Neuron (in vitro differentiated cells): ENCODE data around the gene PPIP5K2.
"Not testable (repeated sequence)": the region's sequence is repeated elsewhere in the genome, so short reads cannot be mapped to it uniquely, and the experiment has no call there.

Experiments used
- H2AFZ ChIP-seq: one replicate; pipeline ENCODE4 v1.6.1; 2013; ENCODE audit warnings: low read depth, mild to moderate bottlenecking, inconsistent platforms, low read length, moderate library complexity
- H3K27me3 ChIP-seq: one replicate; pipeline ENCODE4 v1.6.1; 2013; ENCODE audit warnings: low read length; ENCODE audit not compliant: insufficient read depth
- H3K36me3 ChIP-seq: one replicate; pipeline ENCODE4 v1.6.1; 2013; ENCODE audit warnings: low read length; ENCODE audit not compliant: insufficient read depth
- H3K4me1 ChIP-seq: one replicate; pipeline ENCODE4 v1.6.1; 2013; ENCODE audit warnings: low read length; ENCODE audit not compliant: insufficient read depth
- H3K4me3 ChIP-seq: 2 replicates; pipeline ENCODE4 v1.5.1; 2013; ENCODE audit warnings: mild to moderate bottlenecking, low read length, moderate library complexity
- H3K9me3 ChIP-seq: one replicate; pipeline ENCODE4 v1.6.1; 2013; ENCODE audit warnings: low read length

The PPIP5K2 gene

DNA sequence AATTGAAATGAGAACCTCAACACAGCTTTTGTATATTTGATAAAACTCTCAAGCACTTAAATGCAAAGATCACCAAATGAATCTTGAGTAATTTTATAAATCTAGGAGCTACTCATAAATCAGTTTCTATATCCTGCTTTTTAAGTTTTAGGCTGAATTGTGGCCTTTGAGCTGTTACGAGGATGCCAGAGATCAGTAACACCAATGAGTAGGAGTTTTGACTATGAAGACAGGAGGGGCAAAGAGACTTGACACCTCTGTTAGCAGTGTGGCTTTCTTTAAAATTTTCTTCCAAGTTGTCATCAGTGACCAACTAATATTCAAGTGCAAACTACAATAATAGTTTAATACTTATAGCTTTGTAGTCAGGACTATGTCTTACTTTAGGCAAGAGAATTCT lies 12.6 kb downstream of the PPIP5K2 start:
- H3K4me3 ChIP-seq, result no peak overlapping the region
- H3K9me3 ChIP-seq, result peaks cover 2% of the 10 kb centered on the region
- no peaks in the 10 kb centered on the region for H3K4me1 ChIP-seq
- no peaks in the 10 kb centered on the region for H3K27me3 ChIP-seq
- H3K36me3 ChIP-seq, result peaks cover 24% of the 10 kb centered on the region
- no peak overlapping the region for H2AFZ ChIP-seq

DNA sequence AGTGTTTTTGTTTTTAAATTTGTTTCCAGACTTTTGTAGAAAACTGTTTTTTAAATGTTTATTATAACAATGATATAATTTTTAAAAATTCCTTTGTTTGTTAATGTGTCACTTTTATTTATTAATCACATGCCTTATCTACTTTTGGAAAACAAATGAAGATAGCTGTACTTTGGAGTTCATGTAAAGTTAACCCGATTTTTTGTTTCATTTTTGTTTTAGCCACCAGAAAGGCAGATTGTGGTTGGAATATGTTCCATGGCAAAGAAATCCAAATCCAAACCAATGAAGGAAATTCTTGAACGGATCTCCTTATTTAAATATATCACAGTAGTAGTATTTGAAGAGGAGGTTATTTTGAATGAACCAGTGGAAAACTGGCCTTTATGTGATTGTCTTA lies 13.1 kb downstream of the PPIP5K2 start:
- Histone ChIP-seq H3K4me1 (no peaks in the 10 kb centered on the region), H3K36me3 (peaks cover 24% of the 10 kb centered on the region), H3K4me3 (no peak overlapping the region), H3K9me3 (peaks cover 2% of the 10 kb centered on the region), H3K27me3 (no peaks in the 10 kb centered on the region), H2AFZ (no peak overlapping the region)

DNA sequence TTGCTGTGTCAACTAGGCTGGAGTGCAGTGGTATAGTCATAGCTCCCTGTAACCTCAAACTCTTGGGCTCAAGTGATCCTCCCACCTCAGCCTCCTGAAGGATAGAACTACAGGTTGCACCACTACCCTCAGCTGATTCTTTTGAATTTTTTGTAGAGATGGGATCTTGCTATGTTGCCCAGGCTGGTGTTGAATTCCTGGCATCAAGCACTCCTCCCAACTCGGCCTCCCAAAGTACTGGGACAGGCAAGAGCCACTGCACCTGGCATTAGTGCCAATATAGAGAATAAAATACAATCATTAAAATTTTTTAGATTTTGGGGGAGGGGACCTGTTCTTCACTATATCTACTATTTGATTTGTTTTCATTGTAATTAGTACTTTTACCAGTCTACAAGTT lies 15.4 kb downstream of the PPIP5K2 start:
- Histone ChIP-seq H3K4me1 (no peaks in the 10 kb centered on the region), H2AFZ (no peak overlapping the region), H3K9me3 (peaks cover 4% of the 10 kb centered on the region), H3K36me3 (peaks cover 29% of the 10 kb centered on the region), H3K27me3 (no peaks in the 10 kb centered on the region), H3K4me3 (no peak overlapping the region)

GRCh38 chr5:103138202-103138690 lies 18.1 kb downstream of the PPIP5K2 start:
- H3K9me3 ChIP-seq, result peaks cover 4% of the 10 kb centered on the region
- H2AFZ ChIP-seq, result no peak overlapping the region
- H3K27me3 ChIP-seq, result no peaks in the 10 kb centered on the region
- no peak overlapping the region for H3K4me3 ChIP-seq
- no peaks in the 10 kb centered on the region for H3K4me1 ChIP-seq
- H3K36me3 ChIP-seq, result peaks cover 30% of the 10 kb centered on the region

DNA sequence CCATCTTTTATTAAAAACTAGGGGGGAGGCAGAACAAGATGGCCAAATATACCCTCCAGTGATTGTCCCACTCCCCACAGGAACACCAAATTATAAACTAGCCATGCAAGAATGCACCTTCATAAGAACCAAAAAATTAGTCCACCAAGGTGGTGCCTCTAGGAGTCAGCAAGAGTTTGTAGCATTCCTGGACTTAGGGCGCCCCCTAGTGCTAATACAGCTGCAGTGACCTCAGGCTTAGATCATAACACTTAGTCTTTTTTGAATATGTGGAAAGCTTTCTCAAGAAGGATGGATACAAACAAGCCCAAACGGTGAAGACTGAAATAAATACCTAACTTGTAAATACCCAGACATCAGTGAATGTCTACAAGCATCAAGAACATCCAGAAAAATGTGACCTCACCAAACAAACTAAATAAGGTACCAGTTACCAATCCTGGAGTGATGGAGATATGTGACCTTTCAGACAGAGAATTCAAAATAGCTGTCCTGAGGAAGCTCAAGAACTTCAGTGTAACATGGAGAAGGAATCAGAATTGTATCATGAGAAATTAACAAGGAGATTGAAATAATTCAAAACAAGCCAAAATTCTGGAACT lies 19.3 kb downstream of the PPIP5K2 start:
- Histone ChIP-seq H3K36me3 (peaks cover 26% of the 10 kb centered on the region), H3K9me3 (peaks cover 4% of the 10 kb centered on the region), H3K4me3 (no peak overlapping the region), H2AFZ (no peak overlapping the region), H3K4me1 (no peaks in the 10 kb centered on the region), H3K27me3 (no peaks in the 10 kb centered on the region)

GRCh38 chr5:103142132-103142531 lies 22.0 kb downstream of the PPIP5K2 start:
- H3K4me3 ChIP-seq, H3K4me1 ChIP-seq, H2AFZ ChIP-seq, H3K27me3 ChIP-seq, H3K9me3 ChIP-seq: not testable (repeated sequence)
- peaks cover 20% of the 10 kb centered on the region for H3K36me3 ChIP-seq

- no peaks in the 10 kb centered on the region for H3K27me3 ChIP-seq
- no peaks in the 10 kb centered on the region for H3K4me1 ChIP-seq
- no peak overlapping the region for H2AFZ ChIP-seq
- peaks cover 2% of the 10 kb centered on the region for H3K9me3 ChIP-seq
- peaks cover 19% of the 10 kb centered on the region for H3K36me3 ChIP-seq
- H3K4me3 ChIP-seq, result no peak overlapping the region
These were observed 25.1 kb downstream of the PPIP5K2 start for GRCh38 chr5:103145196-103145595.

DNA sequence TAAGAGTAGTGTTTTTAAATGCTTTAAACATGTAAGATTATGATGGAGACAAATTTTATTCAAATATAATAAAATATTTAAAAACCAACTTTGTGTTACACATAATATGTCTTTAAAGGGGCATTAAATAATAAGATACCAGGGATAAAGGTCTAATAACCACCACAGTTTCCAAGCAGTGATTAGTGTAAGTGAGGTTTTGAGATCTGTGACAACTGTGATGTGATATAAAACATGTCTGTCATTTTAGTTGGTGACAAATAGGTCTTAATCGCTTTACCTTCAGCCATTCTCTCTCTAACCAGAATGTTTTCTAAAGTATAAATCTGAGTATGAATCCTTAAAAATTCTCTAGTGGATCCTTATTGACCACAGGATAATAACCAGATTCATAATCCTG lies 28.1 kb downstream of the PPIP5K2 start:
- H3K4me3 ChIP-seq, result no peak overlapping the region
- peaks cover 33% of the 10 kb centered on the region for H3K36me3 ChIP-seq
- no peaks in the 10 kb centered on the region for H3K27me3 ChIP-seq
- no peaks in the 10 kb centered on the region for H3K9me3 ChIP-seq
- no peak overlapping the region for H2AFZ ChIP-seq
- H3K4me1 ChIP-seq, result no peaks in the 10 kb centered on the region

- Histone ChIP-seq H3K4me3 (no peak overlapping the region), H3K4me1 (no peaks in the 10 kb centered on the region), H3K36me3 (peaks cover 53% of the 10 kb centered on the region)
These were observed 31.1 kb downstream of the PPIP5K2 start for GRCh38 chr5:103151156-103151555.

GRCh38 chr5:103166706-103167105 lies 46.6 kb downstream of the PPIP5K2 start:
- Histone ChIP-seq H3K4me3 (no peak overlapping the region), H3K4me1 (no peaks in the 10 kb centered on the region), H3K36me3 (peaks cover 26% of the 10 kb centered on the region)

More at GRCh38 chr5:103151156-103151555, 31.1 kb downstream of the PPIP5K2 start:
- Histone ChIP-seq H3K9me3 (no peaks in the 10 kb centered on the region), H3K27me3 (no peaks in the 10 kb centered on the region), H2AFZ (no peak overlapping the region)

DNA sequence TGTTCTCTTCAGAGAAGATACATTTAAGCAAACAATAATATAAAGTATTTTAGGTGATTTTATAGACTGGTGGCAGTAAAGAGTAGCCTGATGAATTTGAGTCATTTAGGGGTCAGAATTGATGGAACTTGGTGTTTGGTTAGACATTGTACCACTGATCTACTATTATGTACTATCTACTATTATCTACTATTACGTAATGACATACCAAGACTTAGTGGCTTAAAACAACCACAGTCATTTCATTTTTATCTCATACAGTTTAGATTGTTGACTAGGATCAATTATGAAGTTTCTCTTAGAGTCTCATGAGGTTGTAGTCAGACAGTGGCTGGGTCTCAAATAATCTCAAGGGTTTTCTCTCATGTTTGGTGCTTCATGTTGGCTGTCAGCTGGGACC lies 54.0 kb downstream of the PPIP5K2 start:
- no peak overlapping the region for H3K4me3 ChIP-seq
- H2AFZ ChIP-seq, result no peak overlapping the region
- H3K27me3 ChIP-seq, result no peaks in the 10 kb centered on the region
- H3K9me3 ChIP-seq, result no peaks in the 10 kb centered on the region
- no peaks in the 10 kb centered on the region for H3K4me1 ChIP-seq
- peaks cover 45% of the 10 kb centered on the region for H3K36me3 ChIP-seq

More at GRCh38 chr5:103166706-103167105, 46.6 kb downstream of the PPIP5K2 start:
- no peaks in the 10 kb centered on the region for H3K27me3 ChIP-seq
- no peak overlapping the region for H2AFZ ChIP-seq
- H3K9me3 ChIP-seq, result no peaks in the 10 kb centered on the region

GRCh38 chr5:103177543-103177942 lies 57.4 kb downstream of the PPIP5K2 start:
- H3K4me3 ChIP-seq, result no peak overlapping the region
- no peak overlapping the region for H2AFZ ChIP-seq
- H3K27me3 ChIP-seq, result no peaks in the 10 kb centered on the region
- peaks cover 65% of the 10 kb centered on the region for H3K36me3 ChIP-seq
- H3K9me3 ChIP-seq, result no peaks in the 10 kb centered on the region
- no peaks in the 10 kb centered on the region for H3K4me1 ChIP-seq

DNA sequence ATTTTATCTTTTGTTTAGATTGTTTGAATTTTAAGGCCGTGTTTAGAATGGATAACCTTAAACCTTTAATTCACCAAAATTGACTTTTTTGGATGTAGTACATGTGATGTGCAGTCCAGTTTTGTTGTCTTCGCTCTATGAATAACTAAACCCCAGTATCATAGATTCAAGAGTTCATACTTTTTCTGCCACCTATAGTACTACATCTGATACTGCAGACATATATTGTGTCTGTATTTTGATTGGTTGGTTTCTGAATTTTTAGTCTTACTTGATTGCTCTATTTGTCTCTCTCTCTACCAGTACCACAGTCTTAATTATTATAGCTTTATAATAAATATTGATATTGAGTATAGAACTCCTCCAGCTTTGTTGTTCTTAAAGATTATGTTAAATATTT lies 58.1 kb downstream of the PPIP5K2 start:
- H3K4me3 ChIP-seq, result no peak overlapping the region
- H3K27me3 ChIP-seq, result no peaks in the 10 kb centered on the region
- H3K4me1 ChIP-seq, result no peaks in the 10 kb centered on the region
- no peaks in the 10 kb centered on the region for H3K9me3 ChIP-seq
- H3K36me3 ChIP-seq, result peaks cover 63% of the 10 kb centered on the region
- H2AFZ ChIP-seq, result no peak overlapping the region

DNA sequence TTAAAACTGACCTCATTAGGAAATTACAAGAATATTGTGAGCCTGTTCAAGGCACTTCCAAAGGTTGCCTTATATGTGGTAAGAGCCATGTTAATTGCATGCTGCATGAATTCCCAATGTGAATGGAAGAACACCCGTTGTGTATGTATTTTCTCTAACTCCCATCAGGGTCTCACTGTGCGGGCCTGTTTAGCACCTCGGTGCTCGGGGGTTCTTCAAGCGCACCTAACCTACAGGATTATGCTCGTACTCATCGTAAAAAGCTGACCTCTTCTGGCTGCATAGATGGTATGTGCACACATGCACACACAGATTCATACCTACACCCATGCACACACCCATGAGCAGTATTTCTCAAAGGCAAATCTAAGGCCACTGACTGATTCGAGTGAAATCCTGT lies 66.1 kb downstream of the PPIP5K2 start:
- H3K36me3 ChIP-seq, result peaks cover 70% of the 10 kb centered on the region

More for the DNA sequence above, 66.1 kb downstream of the PPIP5K2 start:
- Histone ChIP-seq H3K4me1 (no peaks in the 10 kb centered on the region), H3K4me3 (no peak overlapping the region), H3K9me3 (peaks cover 4% of the 10 kb centered on the region), H3K27me3 (no peaks in the 10 kb centered on the region), H2AFZ (no peak overlapping the region)
